GM23338 (cell line): Measurements from ENCODE around the gene SLC2A5.

ENCODE experiments used
- CREB1 ChIP-seq: fragments of 250-450 bp; sonication (Bioruptor Pico); IDR thresholded peaks from 2 replicates; pipeline ENCODE4 v1.5.0; 2020; ENCODE audit warnings: low read depth, mild to moderate bottlenecking, moderate library complexity
- CTCF ChIP-seq, 2 experiments: fragments of 200-600 bp in 1 of 2; sonication (generic) in 1 of 2; conservative IDR thresholded peaks; 2 replicates each; pipeline versions ENCODE4 v1.5.1 to v1.6.1; 2016 to 2017; ENCODE audit warnings: antibody characterized with exemption in 2 of 2, low read depth in 2 of 2, mild to moderate bottlenecking in 2 of 2, moderate library complexity in 1 of 2
- ETS1 ChIP-seq: IDR thresholded peaks from 2 replicates; pipeline ENCODE4 v1.6.1; 2016; ENCODE audit warnings: antibody characterized with exemption
- EZH2 ChIP-seq: fragments of 200-600 bp; sonication (generic); IDR thresholded peaks from one replicate; pipeline ENCODE4 v1.8.0; 2017; ENCODE audit warnings: antibody characterized with exemption, mild to moderate bottlenecking, low read depth; ENCODE audit not compliant: unreplicated experiment
- EZH2phosphoT487 ChIP-seq: fragments of 200-600 bp; sonication (generic); IDR thresholded peaks from one replicate; pipeline ENCODE4 v1.8.1; 2018; ENCODE audit warnings: antibody characterized with exemption; ENCODE audit not compliant: unreplicated experiment
- JUNB ChIP-seq: IDR thresholded peaks from one replicate; pipeline ENCODE4 v1.6.1; 2016; ENCODE audit warnings: antibody characterized with exemption; ENCODE audit not compliant: unreplicated experiment
- NANOG ChIP-seq: IDR thresholded peaks from 2 replicates; pipeline ENCODE4 v1.6.1; 2016; ENCODE audit warnings: antibody characterized with exemption, borderline replicate concordance
- POLR2AphosphoS5 ChIP-seq: IDR thresholded peaks from 2 replicates; pipeline ENCODE4 v1.6.1; 2016; ENCODE audit warnings: antibody characterized with exemption, low read depth
- REST ChIP-seq: IDR thresholded peaks from one replicate; pipeline ENCODE4 v1.6.1; 2018; ENCODE audit warnings: antibody characterized with exemption; ENCODE audit not compliant: unreplicated experiment
- STAT1 ChIP-seq: IDR thresholded peaks from one replicate; pipeline ENCODE4 v1.6.1; 2016; ENCODE audit warnings: antibody characterized with exemption; ENCODE audit not compliant: unreplicated experiment
- ZNF114 ChIP-seq: fragments of 250-450 bp; sonication (Bioruptor Pico); IDR thresholded peaks from 2 replicates; pipeline ENCODE4 v1.5.0; 2020; ENCODE audit warnings: mild to moderate bottlenecking, moderate library complexity

- TF ChIP-seq EZH2phosphoT487 (no peak), EZH2 (no peak), CTCF (conservative IDR thresholded peaks at IDR 0.05; ENCODE audit: low read depth in 2 of 2) (no peak), CREB1 (CRISPR knock-in tag) (no peak), POLR2AphosphoS5 (no peak), JUNB (no peak), ETS1 (no peak), REST (no peak), STAT1 (no peak), ZNF114 (CRISPR knock-in tag) (no peak), NANOG (no peak)
These were observed 2.3 kb upstream of the SLC2A5 start for GRCh38 chr1:9071554-9072235.
